DND-41 (cell line): ENCODE results near the gene MAP4K3.

Experiments used
- CTCF ChIP-seq: IDR thresholded peaks from 2 replicates; pipeline ENCODE4 v1.5.1; 2012; ENCODE audit warnings: borderline replicate concordance, low read length, moderate library complexity, mild to moderate bottlenecking; ENCODE audit not compliant: poor library complexity, severe bottlenecking; ENCODE audit errors: extremely low read depth
- EZH2 ChIP-seq: IDR thresholded peaks from 3 replicates; pipeline ENCODE4 v1.6.1; 2012; ENCODE audit warnings: borderline replicate concordance, low read depth, mild to moderate bottlenecking, moderate library complexity, low read length, inconsistent platforms; ENCODE audit not compliant: severe bottlenecking

DNA sequence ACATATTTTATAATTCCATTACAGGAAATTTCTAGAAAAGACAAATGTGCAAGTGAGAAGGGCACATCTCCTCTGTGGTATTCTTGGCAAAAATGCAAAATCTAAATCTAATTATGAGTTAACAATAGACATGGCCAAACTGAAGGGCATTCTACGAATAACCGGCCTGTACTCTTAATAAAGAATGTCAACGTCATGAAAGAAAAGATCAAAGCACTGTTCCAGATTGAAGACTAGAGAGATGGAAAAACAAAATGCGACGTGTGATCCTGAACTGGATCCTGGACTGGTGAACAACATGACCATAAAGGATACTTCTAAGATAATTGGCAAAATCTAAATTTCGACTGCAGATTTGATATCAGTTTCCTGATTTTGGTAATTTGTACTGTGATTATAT is 196.3 kb downstream of the MAP4K3 start:
- no peak for TF ChIP-seq CTCF
- no peak for TF ChIP-seq EZH2
